Jurkat, Clone E6-1 (cell line): ENCODE results near the gene HRG.
"Not testable (repeated sequence)": the region's sequence is repeated elsewhere in the genome, so short reads cannot be mapped to it uniquely, and the experiment has no call there.

Source experiments
- DNase-seq: peaks from one replicate; pipeline ENCODE4 v3.0.0-alpha.2; 2011; ENCODE audit warnings: low read depth, low spot score
- H3K4me3 ChIP-seq: 2 replicates; pipeline ENCODE4 v1.5.1; 2011; ENCODE audit warnings: mild to moderate bottlenecking, low read length, control low read depth, moderate library complexity

The HRG gene

GRCh38 chr3:186669378-186670084, 3.7 kb downstream of the HRG start:
- DNase-seq = peak; percentile 42
- no peak overlapping the region for H3K4me3 ChIP-seq

- no peak for DNase-seq
- H3K4me3 ChIP-seq = no peak overlapping the region
These were observed 4.3 kb downstream of the HRG start for GRCh38 chr3:186670155-186670554.

GRCh38 chr3:186671051-186671450, 5.2 kb downstream of the HRG start:
- H3K4me3 ChIP-seq = no peak overlapping the region
- no peak for DNase-seq

GRCh38 chr3:186678604-186679003, 12.8 kb downstream of the HRG start:
- no peak for DNase-seq
- H3K4me3 ChIP-seq = no peak overlapping the region

- DNase-seq = no peak
- H3K4me3 ChIP-seq = no peak overlapping the region
These were observed 13.3 kb downstream of the HRG start for GRCh38 chr3:186679151-186679550.

- DNase-seq = no peak
- H3K4me3 ChIP-seq = no peak overlapping the region
These were observed 15.1 kb downstream of the HRG start for GRCh38 chr3:186680869-186681268.

- DNase-seq = no peak
- H3K4me3 ChIP-seq = no peak overlapping the region
These were observed 17.0 kb downstream of the HRG start for GRCh38 chr3:186682812-186683211.

- no peak overlapping the region for H3K4me3 ChIP-seq
- no peak for DNase-seq
These were observed 18.2 kb downstream of the HRG start for GRCh38 chr3:186683979-186684378.

- not testable (repeated sequence) for DNase-seq, H3K4me3 ChIP-seq
These were observed 20.7 kb downstream of the HRG start for GRCh38 chr3:186686475-186686874.

- no peak overlapping the region for H3K4me3 ChIP-seq
- DNase-seq = no peak
These were observed 21.4 kb downstream of the HRG start for GRCh38 chr3:186687120-186687651.

GRCh38 chr3:186690304-186690703, 24.5 kb downstream of the HRG start:
- not testable (repeated sequence) for DNase-seq

GRCh38 chr3:186691676-186692075, 25.9 kb downstream of the HRG start:
- H3K4me3 ChIP-seq = no peak overlapping the region
- DNase-seq = no peak

More at GRCh38 chr3:186690304-186690703, 24.5 kb downstream of the HRG start:
- H3K4me3 ChIP-seq = not testable (repeated sequence)

- no peak overlapping the region for H3K4me3 ChIP-seq
- no peak for DNase-seq
These were observed 28.0 kb downstream of the HRG start for GRCh38 chr3:186693843-186694242.

- no peak overlapping the region for H3K4me3 ChIP-seq
- no peak for DNase-seq
These were observed 28.6 kb downstream of the HRG start for GRCh38 chr3:186694288-186695032.

- no peak overlapping the region for H3K4me3 ChIP-seq
- DNase-seq = no peak
These were observed 30.7 kb downstream of the HRG start for GRCh38 chr3:186696522-186696921.

GRCh38 chr3:186697510-186697909, 31.7 kb downstream of the HRG start:
- H3K4me3 ChIP-seq = no peak overlapping the region
- no peak for DNase-seq

- H3K4me3 ChIP-seq = no peak overlapping the region
- no peak for DNase-seq
These were observed 34.5 kb downstream of the HRG start for GRCh38 chr3:186700267-186700666.

GRCh38 chr3:186702451-186702850, 36.6 kb downstream of the HRG start:
- DNase-seq = not testable (repeated sequence)

GRCh38 chr3:186705882-186706780, 40.3 kb downstream of the HRG start:
- H3K4me3 ChIP-seq = no peak overlapping the region
- DNase-seq = peak; percentile 86

More at GRCh38 chr3:186702451-186702850, 36.6 kb downstream of the HRG start:
- not testable (repeated sequence) for H3K4me3 ChIP-seq
